Renal cortex interstitium (tissue), 15 donors: ENCODE measurements around the gene MRPL3. TPM values are rescaled to one million over a fixed set of nuclear protein-coding genes. Genes with fewer than 3 reads are reported as not detected.

Experiments used
- DNase-seq, 11 donors: peaks; one replicate each; pipeline ENCODE4 v3.0.0-alpha.2; 2013; ENCODE audit warnings: low read depth in 9 of 11, low spot score in 4 of 11; ENCODE audit errors: extremely low read depth in 1 of 11
- long read RNA-seq, 16 experiments: transcript quantifications; one replicate each; lab custom pipeline, GENCODE V29; 2026
- polyA plus RNA-seq, 3 donors: library from polyadenylated mRNA; unstranded; fragments of 120-200 nt; gene quantifications; one replicate each; pipeline ENCODE4 v1.2.1, GENCODE V29; 2013; ENCODE audit not compliant: insufficient read length in 3 of 3

MRPL3 gene
- 100 to 1,000 TPM; 106 to 129 (median 109) TPM for polyA plus RNA-seq
- long read RNA-seq, donor 1, transcript MRPL3-201 (10 exons, 1,706 nt), result major isoform, 35 of 47 reads
- long read RNA-seq, donor 1, partial matches to known transcripts, result 7 of 47 reads
- long read RNA-seq, donor 1, other reads (novel, unspliced or antisense), result 0 of 47 reads
- long read RNA-seq, donor 2, transcript MRPL3-208 (4 exons, 813 nt), result minor isoform, 6 of 37 reads
- long read RNA-seq, donor 2, transcript MRPL3-201 (10 exons, 1,706 nt), result major isoform, 31 of 37 reads
- long read RNA-seq, donor 2, partial matches to known transcripts, result 0 of 37 reads
- long read RNA-seq, donor 2, other reads (novel, unspliced or antisense), result 0 of 37 reads
- long read RNA-seq, donor 3, transcript MRPL3-208 (4 exons, 813 nt), result minor isoform, 5 of 75 reads
- long read RNA-seq, donor 3, transcript MRPL3-201 (10 exons, 1,706 nt), result major isoform, 53 of 75 reads
- long read RNA-seq, donor 3, partial matches to known transcripts, result 16 of 75 reads
- long read RNA-seq, donor 3, other reads (novel, unspliced or antisense), result 0 of 75 reads
- long read RNA-seq, donor 4, transcript MRPL3-201 (10 exons, 1,706 nt), result major isoform, 55 of 77 reads
- long read RNA-seq, donor 4, transcript MRPL3-208 (4 exons, 813 nt), result minor isoform, 7 of 77 reads
- long read RNA-seq, donor 4, partial matches to known transcripts, result 14 of 77 reads
- long read RNA-seq, donor 4, other reads (novel, unspliced or antisense), result 0 of 77 reads
- long read RNA-seq, donor 5, result 0 reads
- long read RNA-seq, donor 6, transcript MRPL3-208 (4 exons, 813 nt), result minor isoform, 8 of 70 reads
- long read RNA-seq, donor 6, transcript MRPL3-201 (10 exons, 1,706 nt), result major isoform, 47 of 70 reads
- long read RNA-seq, donor 6, partial matches to known transcripts, result 14 of 70 reads
- long read RNA-seq, donor 6, other reads (novel, unspliced or antisense), result 0 of 70 reads
- long read RNA-seq, donor 7, transcript MRPL3-201 (10 exons, 1,706 nt), result major isoform, 44 of 79 reads
- long read RNA-seq, donor 7, partial matches to known transcripts, result 31 of 79 reads
- long read RNA-seq, donor 7, other reads (novel, unspliced or antisense), result 0 of 79 reads
- long read RNA-seq, donor 8, transcript MRPL3-201 (10 exons, 1,706 nt), result major isoform, 69 of 111 reads
- long read RNA-seq, donor 8, transcript MRPL3-208 (4 exons, 813 nt), result minor isoform, 5 of 111 reads
- long read RNA-seq, donor 8, partial matches to known transcripts, result 28 of 111 reads
- long read RNA-seq, donor 8, other reads (novel, unspliced or antisense), result 6 of 111 reads
- long read RNA-seq, donor 9, transcript MRPL3-201 (10 exons, 1,706 nt), result major isoform, 53 of 86 reads
- long read RNA-seq, donor 9, partial matches to known transcripts, result 30 of 86 reads
- long read RNA-seq, donor 9, other reads (novel, unspliced or antisense), result 0 of 86 reads
- long read RNA-seq, donor 10, transcript MRPL3-208 (4 exons, 813 nt), result minor isoform, 5 of 59 reads
- long read RNA-seq, donor 10, transcript MRPL3-201 (10 exons, 1,706 nt), result major isoform, 35 of 59 reads
- long read RNA-seq, donor 10, partial matches to known transcripts, result 18 of 59 reads
- long read RNA-seq, donor 10, other reads (novel, unspliced or antisense), result 0 of 59 reads
- long read RNA-seq, donor 11, transcript MRPL3-201 (10 exons, 1,706 nt), result major isoform, 25 of 36 reads
- long read RNA-seq, donor 11, partial matches to known transcripts, result 8 of 36 reads
- long read RNA-seq, donor 11, other reads (novel, unspliced or antisense), result 0 of 36 reads
- long read RNA-seq, donor 12, transcript MRPL3-201 (10 exons, 1,706 nt), result major isoform, 17 of 18 reads
- long read RNA-seq, donor 12, partial matches to known transcripts, result 0 of 18 reads
- long read RNA-seq, donor 12, other reads (novel, unspliced or antisense), result 0 of 18 reads
- long read RNA-seq, donor 13, transcript MRPL3-208 (4 exons, 813 nt), result minor isoform, 19 of 167 reads
- long read RNA-seq, donor 13, transcript MRPL3-201 (10 exons, 1,706 nt), result major isoform, 101 of 167 reads
- long read RNA-seq, donor 13, partial matches to known transcripts, result 38 of 167 reads
- long read RNA-seq, donor 13, other reads (novel, unspliced or antisense), result 7 of 167 reads
- long read RNA-seq, donor 14, transcript MRPL3-201 (10 exons, 1,706 nt), result major isoform, 43 of 67 reads
- long read RNA-seq, donor 14, partial matches to known transcripts, result 21 of 67 reads
- long read RNA-seq, donor 14, other reads (novel, unspliced or antisense), result 0 of 67 reads
- long read RNA-seq, donor 15, transcript MRPL3-201 (10 exons, 1,706 nt), result major isoform, 26 of 46 reads
- long read RNA-seq, donor 15, partial matches to known transcripts, result 15 of 46 reads
- long read RNA-seq, donor 15, other reads (novel, unspliced or antisense), result 0 of 46 reads
- long read RNA-seq, donor 16, transcript MRPL3-201 (10 exons, 1,706 nt), result major isoform, 125 of 173 reads
- long read RNA-seq, donor 16, partial matches to known transcripts, result 33 of 173 reads
- long read RNA-seq, donor 16, other reads (novel, unspliced or antisense), result 5 of 173 reads

- DNase-seq, result peak; percentile 60 to 86 (median 78)
Observed at GRCh38 chr3:131502530-131503319, at the start of gene MRPL3. Gene MRPL3 (minus strand): TSS chr3:131502971. CDS start chr3:131502821, 150 bp downstream.

DNA sequence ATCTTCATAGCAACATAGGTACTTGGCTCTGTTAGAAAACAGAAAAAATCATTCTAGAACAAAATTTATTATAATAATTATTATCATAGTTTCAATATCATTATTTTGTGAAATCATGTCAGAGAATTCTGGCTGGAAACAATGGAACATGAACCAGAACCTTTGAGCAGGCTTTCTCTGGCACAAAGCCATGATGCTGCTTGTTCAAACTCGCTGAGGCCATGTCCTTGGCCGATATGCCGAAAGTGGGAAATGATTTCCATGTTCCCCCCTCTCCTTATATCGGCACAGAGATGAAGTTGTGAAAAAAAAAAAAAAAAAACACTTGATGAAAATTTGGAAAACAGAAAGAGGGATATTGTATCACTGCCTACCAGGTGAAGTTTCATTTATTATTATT lies 49.0 kb upstream of the MRPL3 start:
- no peak for DNase-seq

DNA sequence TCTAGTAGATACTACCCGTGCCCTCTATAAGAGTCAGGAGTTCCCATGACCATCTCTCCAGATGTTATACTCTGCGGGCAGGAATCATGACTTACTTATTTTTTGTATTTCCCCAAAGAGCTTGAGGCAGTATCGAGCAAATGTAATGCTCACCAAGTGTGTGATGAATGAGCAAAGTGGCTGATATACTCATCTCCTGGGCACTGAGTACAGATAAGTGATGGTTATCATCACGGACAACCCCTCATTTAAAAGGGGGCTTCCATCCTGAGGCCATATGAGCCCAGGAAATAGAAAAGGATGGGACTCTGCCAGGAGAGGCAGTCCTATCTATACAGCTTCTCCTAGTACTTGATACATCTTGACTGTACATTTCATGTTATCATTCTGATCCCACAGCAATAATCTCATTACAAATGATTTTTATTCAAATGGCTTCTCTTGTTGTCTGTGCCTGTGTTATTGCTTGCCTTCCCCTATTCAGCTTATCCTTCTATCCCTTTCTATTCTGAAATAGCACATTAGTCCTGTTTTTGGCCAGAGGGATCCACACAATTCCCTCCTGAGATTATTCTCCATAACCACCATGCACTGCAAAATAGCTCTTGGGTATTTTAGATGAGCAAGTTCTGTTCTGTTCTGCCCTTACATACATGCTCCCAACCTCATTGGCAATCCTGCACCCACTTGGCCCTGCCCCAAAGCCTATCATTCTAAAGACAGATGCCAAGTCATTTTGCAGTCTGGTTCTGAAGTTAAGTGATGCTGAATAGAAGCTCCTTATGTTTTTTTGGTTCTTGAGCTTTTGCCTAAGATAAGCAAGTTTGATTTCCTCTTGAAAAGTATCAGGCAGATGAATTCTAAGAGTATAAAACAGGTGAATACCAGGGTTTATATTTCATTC lies 48.0 kb upstream of the MRPL3 start:
- DNase-seq, result no peak

DNA sequence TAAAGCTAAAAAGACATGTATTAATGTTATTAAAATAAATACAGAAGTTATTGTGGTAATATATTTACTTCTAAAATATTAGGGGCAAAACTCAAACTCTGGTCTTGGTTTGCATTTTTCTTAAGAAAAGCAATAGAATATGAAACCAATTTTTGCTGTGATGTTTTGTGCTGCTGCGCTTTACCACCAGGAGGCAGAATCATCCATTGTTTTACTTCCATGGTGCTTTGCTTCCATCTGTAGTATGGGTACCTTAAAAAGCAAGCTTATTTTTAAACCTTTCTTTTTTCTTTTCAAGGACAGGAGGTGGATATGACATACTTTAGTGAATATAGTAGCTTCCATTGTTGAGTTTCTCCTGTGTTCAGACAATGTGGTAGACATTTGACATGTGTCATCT lies 46.6 kb upstream of the MRPL3 start:
- no peak for DNase-seq

DNA sequence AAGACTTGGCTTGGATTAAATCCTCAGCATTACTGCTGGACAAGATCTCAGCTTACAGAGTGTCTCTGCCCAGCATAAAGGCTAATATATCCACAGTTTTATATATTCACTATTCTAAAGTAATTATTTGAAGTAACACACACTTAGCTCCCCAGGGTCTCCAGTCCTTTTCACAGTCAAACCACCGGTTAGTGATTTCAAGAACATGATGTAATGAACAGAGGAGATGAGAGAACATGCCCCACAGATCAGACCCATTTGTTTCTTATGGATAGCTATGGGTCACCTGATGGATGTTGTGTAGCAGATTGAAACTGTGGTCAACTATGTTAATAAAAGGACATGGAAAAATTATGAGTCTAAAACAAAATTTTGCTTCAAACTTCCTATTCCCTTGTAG lies 44.8 kb upstream of the MRPL3 start:
- DNase-seq, result no peak

DNA sequence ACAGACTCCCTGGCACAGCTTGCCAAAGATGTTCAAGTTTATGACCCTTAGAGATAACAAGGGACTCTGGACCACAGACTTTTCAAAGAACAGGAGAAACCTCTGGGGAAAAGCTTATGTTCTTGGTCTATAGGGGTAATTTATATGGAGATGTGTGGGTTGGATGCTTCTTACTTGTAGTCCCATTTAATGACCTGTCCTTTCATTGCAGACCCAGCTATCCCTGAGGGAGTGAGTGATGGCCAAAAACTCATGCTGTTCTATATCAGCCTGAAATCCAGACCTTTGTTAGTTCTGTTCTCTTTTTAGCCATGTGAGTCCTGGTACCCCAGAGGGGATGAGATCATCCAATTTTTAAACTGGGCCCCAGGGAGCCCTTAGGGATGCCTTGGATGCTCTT lies 43.7 kb upstream of the MRPL3 start:
- DNase-seq, result no peak

DNA sequence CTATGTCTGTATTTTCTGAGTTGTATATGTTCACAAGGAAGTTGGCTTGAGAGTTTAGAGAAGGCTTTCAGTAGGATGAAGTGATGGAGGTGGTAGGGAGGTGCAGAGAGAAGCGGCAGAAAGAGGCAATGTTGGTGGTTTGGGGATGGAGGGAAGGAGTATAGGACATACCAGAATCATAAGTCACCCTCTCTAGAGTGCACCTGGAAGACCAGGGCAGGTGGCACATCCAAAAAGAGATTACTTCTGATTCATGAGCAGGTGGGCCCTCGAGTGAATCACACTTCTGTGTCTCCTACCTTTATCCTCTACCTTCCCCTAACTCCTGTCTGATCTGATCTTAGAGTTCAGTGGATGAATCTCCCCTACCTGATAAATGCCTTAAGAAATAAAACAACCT lies 41.8 kb upstream of the MRPL3 start:
- no peak for DNase-seq

DNA sequence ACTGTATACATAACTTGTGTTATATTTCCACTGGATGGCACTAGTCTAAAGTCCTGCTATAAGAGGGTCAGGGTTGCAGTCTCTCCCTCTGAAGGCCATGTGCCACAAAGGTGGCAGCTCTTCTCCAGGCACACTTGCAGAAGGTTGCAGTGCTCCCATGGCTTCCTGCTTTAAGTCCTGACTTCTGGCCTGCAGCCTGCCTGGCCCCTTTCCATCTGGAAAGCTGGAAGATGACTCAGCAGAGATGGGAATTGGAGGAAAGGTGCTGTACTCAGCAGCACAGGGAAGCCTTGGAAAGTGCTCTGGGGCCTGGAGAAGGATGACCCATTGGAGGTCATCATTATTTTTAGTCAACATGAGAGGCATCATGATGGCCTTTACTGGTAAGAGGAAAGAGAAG lies 40.9 kb upstream of the MRPL3 start:
- no peak for DNase-seq

DNA sequence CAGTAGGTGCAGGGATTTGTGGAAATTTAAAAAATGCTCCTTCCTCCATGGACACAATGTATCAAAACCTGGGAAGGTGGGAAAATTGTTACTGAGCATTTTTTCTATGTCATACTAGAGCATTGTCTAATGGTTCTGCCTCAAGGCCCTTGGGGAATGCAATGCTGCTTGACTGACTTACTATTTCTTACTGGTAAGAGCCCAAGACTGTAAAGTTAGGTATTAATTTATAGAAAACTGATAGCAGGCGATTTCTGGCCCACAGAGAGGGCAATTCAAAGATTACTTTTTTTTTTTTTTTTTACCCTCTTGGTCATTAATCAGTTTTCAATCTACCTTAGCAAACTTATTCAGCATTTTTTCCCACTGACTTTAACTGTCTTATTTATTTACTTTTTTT lies 38.5 kb upstream of the MRPL3 start:
- DNase-seq, result no peak

DNA sequence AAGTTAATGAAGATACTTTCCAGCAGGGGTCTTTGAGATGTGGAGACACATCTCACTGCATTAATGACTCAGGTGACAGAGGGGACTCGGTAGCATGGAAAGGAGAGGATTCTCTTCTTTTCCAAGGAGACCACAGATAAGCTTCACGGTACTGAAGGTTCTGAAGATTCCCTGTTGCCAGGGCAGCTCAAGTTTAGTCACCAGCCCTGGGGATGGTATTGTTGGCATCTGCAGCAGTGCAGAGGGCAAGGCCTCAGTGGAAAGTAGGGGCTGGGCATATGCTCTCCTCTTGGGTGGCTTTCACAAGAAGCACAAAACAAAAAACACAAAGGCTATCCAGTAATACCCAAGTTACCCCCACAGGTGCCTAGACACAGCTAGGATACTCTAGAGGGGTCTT lies 38.0 kb upstream of the MRPL3 start:
- DNase-seq, result no peak

GRCh38 chr3:131540143-131540542 lies 37.4 kb upstream of the MRPL3 start:
- DNase-seq, result peak in 1 of 11 donors; percentile 8

DNA sequence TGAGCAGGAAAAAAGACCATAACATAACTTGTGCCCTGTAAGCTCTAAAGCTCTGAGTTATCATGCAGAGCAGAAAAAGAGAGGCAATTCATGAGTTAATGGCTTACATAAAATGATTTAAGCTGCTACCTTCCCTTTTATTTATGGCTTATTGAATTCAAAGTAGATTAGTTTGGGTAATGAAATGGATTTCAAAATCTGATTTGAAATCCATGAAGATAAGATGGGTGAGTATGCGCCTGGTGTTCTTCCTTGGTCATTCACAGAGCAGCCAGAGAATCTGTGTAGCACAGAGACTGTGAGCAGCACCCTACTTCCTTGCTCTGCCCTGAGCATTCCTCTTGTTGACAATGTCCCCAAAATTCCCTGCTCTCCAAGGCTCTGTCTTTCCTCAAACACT lies 36.2 kb upstream of the MRPL3 start:
- no peak for DNase-seq

DNA sequence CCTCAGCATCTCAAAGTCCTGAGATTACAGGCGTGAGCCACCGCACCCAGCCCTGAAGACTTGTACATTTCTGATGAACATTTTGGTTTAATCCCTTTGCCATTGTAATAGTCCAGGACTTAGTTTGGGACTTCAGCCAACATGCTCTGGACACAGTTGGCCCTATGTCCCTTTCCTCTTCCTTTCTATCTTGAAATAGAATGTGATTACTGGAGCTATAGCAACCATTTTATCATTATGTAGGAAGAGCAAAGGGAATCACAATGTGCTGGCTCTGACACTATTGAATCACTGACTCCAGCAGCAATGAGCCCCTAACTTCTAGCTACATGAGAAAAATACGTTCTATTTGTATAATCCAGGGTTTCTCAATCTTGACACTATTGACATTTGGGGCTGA lies 34.8 kb upstream of the MRPL3 start:
- DNase-seq, result no peak

DNA sequence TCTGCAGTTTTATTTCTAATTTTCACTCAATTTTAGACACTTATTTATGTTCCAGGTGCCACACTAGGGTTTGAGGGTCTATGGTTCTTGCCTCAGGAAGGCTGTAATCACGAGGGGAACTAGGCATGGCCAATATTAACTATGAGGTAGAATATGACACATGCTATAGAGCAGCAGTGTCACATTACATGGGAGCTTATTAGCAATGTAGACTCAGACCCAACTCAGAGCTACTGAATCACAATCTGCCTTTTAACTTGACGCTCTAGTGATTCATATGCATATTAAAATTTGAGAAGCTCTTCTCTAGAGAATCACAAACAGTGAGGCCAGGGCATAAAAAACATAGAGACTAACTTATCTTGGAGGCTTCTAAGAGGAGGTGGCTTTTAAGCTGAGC lies 32.8 kb upstream of the MRPL3 start:
- no peak for DNase-seq

- DNase-seq, result no peak
Observed at GRCh38 chr3:131535131-131535530, 32.4 kb upstream of the MRPL3 start.
